ENCODE data around the gene BUB1B. TPM values are rescaled to one million over a fixed set of nuclear protein-coding genes. Genes with fewer than 3 reads are reported as not detected.

BUB1B gene
- total RNA-seq, 1 experiment from 2014 or later, result 83.2 TPM

DNA sequence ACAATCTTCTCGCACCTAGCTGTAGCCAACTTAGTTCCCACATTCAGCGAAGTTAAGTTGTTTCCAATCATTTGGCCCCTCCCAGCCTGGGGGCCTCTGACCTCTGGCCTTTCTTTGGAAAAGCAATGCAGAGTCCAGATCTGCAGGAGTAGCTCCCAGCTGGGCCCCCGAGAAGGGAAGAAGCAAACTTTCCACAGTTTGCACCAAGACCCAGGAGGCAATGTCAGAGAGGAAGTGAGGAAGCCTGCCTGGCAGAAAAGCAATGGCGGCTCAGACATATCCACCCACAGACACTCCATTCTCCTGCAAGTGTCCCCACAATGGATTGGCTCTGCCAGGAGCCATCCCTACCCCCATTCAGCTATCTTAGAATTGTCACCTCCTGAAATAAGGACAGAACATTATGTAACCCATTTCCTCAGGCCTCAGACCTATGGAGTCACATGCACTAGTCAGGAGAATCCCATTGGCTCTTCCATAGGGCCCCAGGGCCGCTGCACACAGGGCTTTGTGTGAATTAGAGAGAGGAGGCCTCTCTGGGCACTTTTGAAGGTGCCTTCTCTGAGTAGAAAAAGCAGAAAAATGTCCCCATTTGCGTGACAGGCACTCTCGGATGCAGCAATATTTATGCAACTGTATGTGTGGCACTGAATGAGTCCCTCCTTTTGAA lies 3.0 kb upstream of the BUB1B start:
- Histone ChIP-seq H3K23ac (ENCODE audit: insufficient read length, low read depth, low read length) (no peak overlapping the region), H3K9me3 (ENCODE audit: control insufficient read depth, low read depth, low read length) (no peaks in the 10 kb centered on the region), H4K20me1 (ENCODE audit: control insufficient read depth, insufficient read depth, insufficient read length) (no peaks in the 10 kb centered on the region), H3K18ac (ENCODE audit: insufficient read length, low read depth, low read length) (no peak overlapping the region), H2BK120ac (ENCODE audit: low read depth, low read length, poor library complexity, severe bottlenecking) (no peak overlapping the region), H3K4me1 (ENCODE audit: insufficient read depth, low read length) (peaks cover 15% of the 10 kb centered on the region), H4K91ac (ENCODE audit: insufficient read length, low read depth, low read length) (no peak overlapping the region), H3T11ph (ENCODE audit: low read length) (no peak overlapping the region), H3K4ac (ENCODE audit: low read depth, low read length) (no peak overlapping the region), H4K5ac (ENCODE audit: insufficient read length, low read depth, low read length) (no peak overlapping the region), H3K14ac (ENCODE audit: insufficient read depth, low read length) (no peak overlapping the region), H3K56ac (ENCODE audit: insufficient read length, low read depth, low read length) (no peak overlapping the region), H2BK20ac (ENCODE audit: low read depth, low read length, poor library complexity, severe bottlenecking) (no peak overlapping the region), H3K27ac (ENCODE audit: insufficient read length, low read depth, low read length) (no peak overlapping the region), H2AK5ac (ENCODE audit: insufficient read length, low read length) (no peak overlapping the region), H3K27me3 (ENCODE audit: insufficient read depth, low read length) (no peaks in the 10 kb centered on the region), H3K9ac (ENCODE audit: extremely low read depth, insufficient read length, low read length) (no peak overlapping the region), H2BK15ac (ENCODE audit: low read depth, low read length) (no peak overlapping the region), H2BK12ac (ENCODE audit: insufficient read length, low read depth, low read length) (no peak overlapping the region), H3K4me2 (ENCODE audit: insufficient read depth, insufficient read length, low read length) (no peak overlapping the region), H4K8ac (replicated peaks; ENCODE audit: insufficient read length, low read depth, low read length) (no peak overlapping the region), H2AFZ (ENCODE audit: low read length) (no peak overlapping the region), H3K79me2 (ENCODE audit: insufficient read depth, low read length) (peaks cover 20% of the 10 kb centered on the region), H3K23me2 (ENCODE audit: insufficient read length, low read depth, low read length, poor library complexity, severe bottlenecking) (peaks cover 6% of the 10 kb centered on the region), H3K79me1 (ENCODE audit: insufficient read depth, low read depth, low read length, poor library complexity, severe bottlenecking) (no peaks in the 10 kb centered on the region), H2BK5ac (ENCODE audit: insufficient read length, low read length) (no peak overlapping the region)
- H3K27me3 Mint-ChIP-seq (ENCODE audit: low read depth), result peaks cover 2% of the 10 kb centered on the region; the same call in 1 of the 2 replicates
- H3K4me3 Mint-ChIP-seq, result no peak overlapping the region
- no peaks in the 10 kb centered on the region for H3K9me3 Mint-ChIP-seq
- peaks cover 1% of the 10 kb centered on the region in 3 experiments; a peak in 3 of 7 replicates for H3K36me3 Mint-ChIP-seq (ENCODE audit: insufficient read depth in 1 of 3, low read depth in 3 of 3)
- WGBS (ENCODE audit: extremely low coverage, insufficient read length, low lambda C conversion rate), result no CpG with 5 or more reads among the region's 7 CpGs
- TF ChIP-seq CTCF (conservative IDR thresholded peaks at IDR 0.05), result no peak
- H3K27ac Mint-ChIP-seq, result no peak overlapping the region
- DNase-seq, result no peak
- peaks cover 41% of the 10 kb centered on the region in 2 experiments for H3K4me1 Mint-ChIP-seq

Data from H9 (cell line).